NCI-H82 (cell line): ENCODE results near the gene TCN2.
"Not testable (repeated sequence)": the region's sequence is repeated elsewhere in the genome, so short reads cannot be mapped to it uniquely, and the experiment has no call there.

Source experiments
- DNase-seq: peaks from one replicate; lab custom pipeline; 2025; lab: John Stamatoyannopoulos, UW

Gene TCN2

GRCh38 chr22:30606455-30607299 is at the start of gene TCN2:
TSS of gene TCN2 (plus strand) at chr22:30607174. CDS start at chr22:30607332, 158 bp downstream.
- DNase-seq = peak; percentile 88

- no peak for DNase-seq
These were observed 49.7 kb upstream of the TCN2 start for GRCh38 chr22:30557243-30557642.

GRCh38 chr22:30559889-30560288 is 47.1 kb upstream of the TCN2 start:
- no peak for DNase-seq

GRCh38 chr22:30560643-30561202 is 46.3 kb upstream of the TCN2 start:
- DNase-seq = peak; percentile 39

GRCh38 chr22:30561402-30562189 is 45.4 kb upstream of the TCN2 start:
- DNase-seq = no peak

GRCh38 chr22:30562366-30562765 is 44.6 kb upstream of the TCN2 start:
- DNase-seq = no peak

GRCh38 chr22:30564045-30564760 is 42.8 kb upstream of the TCN2 start:
- no peak for DNase-seq

- no peak for DNase-seq
These were observed 42.2 kb upstream of the TCN2 start for GRCh38 chr22:30564761-30565119.

- DNase-seq = no peak
These were observed 41.6 kb upstream of the TCN2 start for GRCh38 chr22:30565341-30565740.

- DNase-seq = no peak
These were observed 40.8 kb upstream of the TCN2 start for GRCh38 chr22:30566125-30566524.

GRCh38 chr22:30567277-30567676 is 39.7 kb upstream of the TCN2 start:
- not testable (repeated sequence) for DNase-seq

GRCh38 chr22:30568137-30568805 is 38.7 kb upstream of the TCN2 start:
- peak; percentile 63 for DNase-seq

GRCh38 chr22:30569674-30570202 is 37.2 kb upstream of the TCN2 start:
- DNase-seq = no peak

- no peak for DNase-seq
These were observed 34.8 kb upstream of the TCN2 start for GRCh38 chr22:30572210-30572609.

- DNase-seq = peak; percentile 10
These were observed 34.0 kb upstream of the TCN2 start for GRCh38 chr22:30572840-30573593.

GRCh38 chr22:30573594-30574094 is 33.3 kb upstream of the TCN2 start:
- DNase-seq = no peak

- DNase-seq = peak; percentile 44
These were observed 32.6 kb upstream of the TCN2 start, which contains the start of gene GAL3ST1 for GRCh38 chr22:30574095-30574981. TSS of gene GAL3ST1 (minus strand) at chr22:30574665. CDS start at chr22:30557392, 17,273 bp downstream.

GRCh38 chr22:30574997-30575671 is 31.8 kb upstream of the TCN2 start:
- peak; percentile 36 for DNase-seq

GRCh38 chr22:30575859-30576258 is 31.1 kb upstream of the TCN2 start:
- DNase-seq = no peak
